GM20431 (cell line): Measurements from ENCODE around the gene STK17A.
"Not testable (repeated sequence)": the region's sequence is repeated elsewhere in the genome, so short reads cannot be mapped to it uniquely, and the experiment has no call there.

Experiments
- in situ Hi-C: fragments of 300-500 bp; cut with MseI, MboI; formaldehyde crosslinking; loops from one replicate; pipeline ENCODE4 v1.15.0; 2020; ENCODE audit warnings: low sequenced_read_pairs; ENCODE audit not compliant: unreplicated experiment

Gene STK17A

GRCh38 chr7:43650457-43651052 lies 67.6 kb downstream of the STK17A start:
- in situ Hi-C loops = no loop called here

- in situ Hi-C loops = no loop called here
These were observed 69.5 kb downstream of the STK17A start for GRCh38 chr7:43652364-43652763.

- in situ Hi-C loops = no loop called here
These were observed 70.6 kb downstream of the STK17A start for GRCh38 chr7:43653466-43653865.

GRCh38 chr7:43653891-43654504 lies 71.1 kb downstream of the STK17A start:
- in situ Hi-C loops = no loop called here

- in situ Hi-C loops = no loop called here
These were observed 72.7 kb downstream of the STK17A start for GRCh38 chr7:43655584-43655983.

- in situ Hi-C loops = no loop called here
These were observed 74.1 kb downstream of the STK17A start for GRCh38 chr7:43656997-43657396.

- in situ Hi-C loops = no loop called here
These were observed 76.0 kb downstream of the STK17A start for GRCh38 chr7:43658718-43659548.

- in situ Hi-C loops = no loop called here
These were observed 76.6 kb downstream of the STK17A start for GRCh38 chr7:43659549-43659896.

GRCh38 chr7:43660141-43660540 lies 77.2 kb downstream of the STK17A start:
- in situ Hi-C loops = no loop called here

GRCh38 chr7:43664681-43665080 lies 81.8 kb downstream of the STK17A start:
- in situ Hi-C loops = no loop called here

GRCh38 chr7:43666938-43667337 lies 84.0 kb downstream of the STK17A start:
- in situ Hi-C loops = no loop called here

- in situ Hi-C loops = no loop called here
These were observed 85.1 kb downstream of the STK17A start for GRCh38 chr7:43668035-43668434.

- in situ Hi-C loops = no loop called here
These were observed 86.6 kb downstream of the STK17A start for GRCh38 chr7:43669286-43670081.

GRCh38 chr7:43671521-43671920 lies 88.6 kb downstream of the STK17A start:
- in situ Hi-C loops = no loop called here

GRCh38 chr7:43673243-43673976 lies 90.5 kb downstream of the STK17A start:
- in situ Hi-C loops = not testable (repeated sequence)

GRCh38 chr7:43674559-43675436 lies 91.9 kb downstream of the STK17A start:
- in situ Hi-C loops = no loop called here
